GM04503 (cell line): Measurements from ENCODE around the gene RTL1.

Source experiments
- DNase-seq: peaks from one replicate; pipeline ENCODE4 v3.0.0-alpha.2; 2012; ENCODE audit warnings: low read depth

RTL1 gene

GRCh38 chr14:100866666-100867630 is 36.6 kb downstream of the RTL1 start:
- no peak for DNase-seq

- DNase-seq, result no peak
Measured at GRCh38 chr14:100865682-100866591, 37.6 kb downstream of the RTL1 start.

- peak; percentile 49 for DNase-seq
Measured at GRCh38 chr14:100864960-100865681, 38.4 kb downstream of the RTL1 start.

- no peak for DNase-seq
Measured at GRCh38 chr14:100864206-100864605, 39.3 kb downstream of the RTL1 start.

GRCh38 chr14:100862793-100863192 is 40.7 kb downstream of the RTL1 start:
- DNase-seq, result no peak

- DNase-seq, result no peak
Measured at GRCh38 chr14:100862277-100862676, 41.2 kb downstream of the RTL1 start.

- DNase-seq, result no peak
Measured at GRCh38 chr14:100861937-100862247, 41.6 kb downstream of the RTL1 start.

GRCh38 chr14:100861188-100861936 is 42.2 kb downstream of the RTL1 start:
- DNase-seq, result no peak

- no peak for DNase-seq
Measured at GRCh38 chr14:100860556-100861187, 42.9 kb downstream of the RTL1 start.

GRCh38 chr14:100859781-100860180 is 43.7 kb downstream of the RTL1 start:
- DNase-seq, result no peak

- no peak for DNase-seq
Measured at GRCh38 chr14:100858838-100859220, 44.7 kb downstream of the RTL1 start.

- no peak for DNase-seq
Measured at GRCh38 chr14:100857923-100858837, 45.3 kb downstream of the RTL1 start.

GRCh38 chr14:100857233-100857922 is 46.1 kb downstream of the RTL1 start:
- no peak for DNase-seq

GRCh38 chr14:100856056-100856950 is 47.2 kb downstream of the RTL1 start:
- DNase-seq, result no peak

- no peak for DNase-seq
Measured at GRCh38 chr14:100855256-100855930, 48.1 kb downstream of the RTL1 start.

- DNase-seq, result no peak
Measured at GRCh38 chr14:100854435-100854834, 49.1 kb downstream of the RTL1 start.

GRCh38 chr14:100851946-100852620 is 51.4 kb downstream of the RTL1 start:
- DNase-seq, result no peak
